Stimulated activated CD4-positive, alpha-beta T cell treated with anti-CD3 and anti-CD28 coated beads, Interleukin-1b, Interleukin-23, amount 100 ng/mL, for 24 hours (primary cell): ENCODE results near the gene EXOSC7.

ENCODE experiments used
- DNase-seq, 4 experiments: peaks; one replicate each; pipeline ENCODE4 v3.0.0-alpha.2; 2020; ENCODE audit warnings: low read depth in 4 of 4, low spot score in 1 of 4

The EXOSC7 gene

GRCh38 chr3:45021524-45022297 is 45.7 kb downstream of the EXOSC7 start:
- DNase-seq, result no peak

DNA sequence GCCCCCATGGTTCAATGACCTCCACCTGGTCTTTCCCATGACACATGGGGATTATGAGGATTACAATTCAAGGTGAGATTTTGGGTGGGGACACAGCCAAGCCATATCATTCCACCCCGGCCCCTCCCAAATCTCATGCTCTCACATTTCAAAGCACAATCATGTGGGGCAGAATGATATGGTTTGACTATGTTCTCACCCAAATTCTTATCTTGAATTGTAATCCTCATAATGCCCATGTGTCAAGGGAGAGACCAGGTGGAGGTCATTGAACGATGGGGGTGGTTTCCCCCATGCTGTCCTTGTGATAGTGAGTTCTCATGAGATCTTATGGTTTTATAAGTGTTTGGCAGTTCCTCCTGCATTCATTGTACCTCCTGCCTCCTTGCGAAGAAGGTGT is 47.6 kb downstream of the EXOSC7 start:
- DNase-seq, result no peak

GRCh38 chr3:45024542-45025255 is 48.7 kb downstream of the EXOSC7 start:
- no peak for DNase-seq

- no peak for DNase-seq
These were observed 50.0 kb downstream of the EXOSC7 start, which contains the start of gene CLEC3B for GRCh38 chr3:45026038-45026437. TSS of gene CLEC3B (plus strand) at chr3:45026303. CDS start at chr3:45026363, 60 bp downstream.

DNA sequence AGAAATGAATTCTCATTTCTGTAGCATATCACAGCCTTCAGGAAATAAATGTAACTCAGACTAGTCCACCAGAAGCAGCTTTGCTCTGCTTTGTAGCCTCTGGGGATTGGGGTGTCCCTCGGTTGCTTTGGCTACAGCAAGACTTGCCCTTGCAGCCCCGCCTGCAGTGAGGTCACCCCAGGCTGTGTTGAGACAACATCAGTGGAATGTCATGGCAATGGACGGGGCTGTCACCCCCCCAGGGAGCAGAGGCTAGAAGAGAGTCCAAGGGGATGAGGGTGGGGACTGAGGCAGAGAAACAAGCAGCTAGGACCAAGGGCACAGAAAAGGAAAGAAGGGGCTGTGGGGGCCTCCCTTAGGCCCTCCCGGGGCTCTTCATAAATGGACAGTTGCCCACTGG is 50.9 kb downstream of the EXOSC7 start:
- DNase-seq, result no peak

GRCh38 chr3:45027441-45027840 is 51.4 kb downstream of the EXOSC7 start:
- no peak for DNase-seq

DNA sequence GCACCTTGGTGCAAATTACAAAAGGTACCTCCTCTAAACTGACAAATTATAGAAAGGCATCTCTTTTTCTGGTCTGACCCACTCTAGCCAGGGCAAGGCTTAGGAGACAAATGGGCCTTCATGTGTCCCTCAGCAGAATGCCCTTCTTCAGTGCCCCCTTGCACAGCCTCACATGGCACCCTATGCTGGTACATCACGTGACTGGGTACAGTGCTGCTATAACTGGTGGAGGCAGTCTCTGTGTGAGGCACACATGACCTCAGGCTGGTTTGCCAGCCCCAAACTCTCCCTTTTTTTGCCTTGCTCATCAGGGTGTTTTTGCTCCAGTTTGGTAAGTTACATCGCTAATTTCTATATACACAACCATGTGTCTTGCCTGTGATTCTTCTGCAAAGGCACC is 53.2 kb downstream of the EXOSC7 start:
- DNase-seq, result no peak

DNA sequence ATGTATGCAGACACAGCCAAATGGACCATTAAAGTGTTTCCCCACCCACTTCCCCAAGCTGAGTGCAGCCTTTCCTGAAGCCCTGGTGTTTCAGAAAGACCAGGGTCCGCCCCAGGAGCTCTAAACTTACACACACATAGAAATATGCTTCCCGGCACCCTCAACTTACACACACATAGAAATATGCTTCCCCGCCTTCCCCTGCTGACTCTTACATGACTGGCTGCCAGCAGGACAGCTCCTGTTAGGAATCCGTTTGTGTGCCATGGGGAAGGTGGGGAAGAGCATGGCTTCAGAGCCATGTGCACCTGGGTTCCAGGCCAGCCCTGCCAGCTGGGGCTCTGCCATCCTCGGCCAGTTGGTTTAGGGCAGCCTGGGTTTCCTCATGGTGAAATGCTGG is 53.6 kb downstream of the EXOSC7 start:
- no peak for DNase-seq

DNA sequence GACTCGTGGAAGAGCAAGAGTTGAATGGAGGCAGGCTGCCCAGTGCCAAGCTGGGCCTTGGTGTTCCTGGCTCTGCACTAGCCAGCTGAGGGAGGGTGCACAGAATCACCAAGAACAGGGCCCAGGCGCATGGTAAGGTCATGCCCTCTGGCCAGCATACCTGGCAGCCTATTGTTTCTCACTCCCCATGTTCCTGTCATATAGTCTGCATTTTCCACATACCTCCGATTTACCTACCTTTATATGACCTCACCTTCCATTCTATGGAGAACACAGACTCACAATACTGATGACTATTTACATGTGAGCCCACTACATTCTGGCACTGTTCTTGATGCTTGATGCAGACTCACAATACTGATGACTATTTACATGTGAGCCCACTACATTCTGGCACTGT is 55.5 kb downstream of the EXOSC7 start:
- no peak for DNase-seq

GRCh38 chr3:45032113-45032512 is 56.1 kb downstream of the EXOSC7 start:
- no peak for DNase-seq

DNA sequence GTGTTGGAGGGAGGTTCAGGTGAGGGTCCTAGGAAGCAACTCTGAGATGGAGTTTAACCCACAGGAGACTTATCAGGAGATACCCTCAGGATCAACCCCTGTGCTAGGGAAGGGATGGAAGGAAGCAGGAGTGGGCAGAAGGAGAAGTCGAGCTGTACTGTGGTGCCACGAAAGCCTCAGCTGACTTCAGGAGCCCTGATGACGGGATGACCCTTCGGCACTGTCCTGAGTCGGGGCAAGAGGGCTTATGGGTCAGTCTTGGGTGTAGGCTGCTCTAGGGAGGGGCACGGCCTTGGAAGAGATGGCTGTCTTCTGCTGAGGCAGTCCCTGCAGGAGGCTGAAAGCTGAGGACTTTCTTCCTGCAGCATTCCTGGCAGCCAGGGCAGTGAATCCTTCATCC is 57.7 kb downstream of the EXOSC7 start:
- DNase-seq, result no peak

GRCh38 chr3:45034612-45035252 is 58.7 kb downstream of the EXOSC7 start:
- DNase-seq, result no peak

- DNase-seq, result peak in 1 of 4 experiments; percentile 8
These were observed 59.6 kb downstream of the EXOSC7 start for GRCh38 chr3:45035441-45036301.

- DNase-seq, result peak; percentile 77 to 89 (median 82)
These were observed 61.8 kb downstream of the EXOSC7 start for GRCh38 chr3:45037720-45038455.

DNA sequence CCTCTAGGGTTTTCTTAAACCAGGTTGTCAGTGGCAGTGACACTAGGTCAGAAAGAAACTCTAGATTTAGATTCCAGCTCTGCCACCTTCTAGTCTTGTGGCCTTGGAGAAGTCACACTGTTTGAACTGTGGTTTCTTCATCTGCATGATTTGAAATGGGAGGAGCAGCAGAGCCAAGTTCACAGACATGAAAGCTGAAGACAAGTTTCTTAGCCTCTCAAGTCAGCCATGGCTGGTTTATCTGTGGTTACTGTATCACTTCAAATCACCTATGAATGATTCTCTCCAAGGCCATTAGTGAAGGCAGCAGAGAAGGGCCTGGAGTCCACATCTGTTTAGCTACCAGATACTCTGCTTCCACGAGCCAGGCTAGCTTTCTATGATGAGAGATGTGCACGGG is 65.6 kb downstream of the EXOSC7 start:
- DNase-seq, result no peak

GRCh38 chr3:45042162-45042561 is 66.1 kb downstream of the EXOSC7 start:
- no peak for DNase-seq

DNA sequence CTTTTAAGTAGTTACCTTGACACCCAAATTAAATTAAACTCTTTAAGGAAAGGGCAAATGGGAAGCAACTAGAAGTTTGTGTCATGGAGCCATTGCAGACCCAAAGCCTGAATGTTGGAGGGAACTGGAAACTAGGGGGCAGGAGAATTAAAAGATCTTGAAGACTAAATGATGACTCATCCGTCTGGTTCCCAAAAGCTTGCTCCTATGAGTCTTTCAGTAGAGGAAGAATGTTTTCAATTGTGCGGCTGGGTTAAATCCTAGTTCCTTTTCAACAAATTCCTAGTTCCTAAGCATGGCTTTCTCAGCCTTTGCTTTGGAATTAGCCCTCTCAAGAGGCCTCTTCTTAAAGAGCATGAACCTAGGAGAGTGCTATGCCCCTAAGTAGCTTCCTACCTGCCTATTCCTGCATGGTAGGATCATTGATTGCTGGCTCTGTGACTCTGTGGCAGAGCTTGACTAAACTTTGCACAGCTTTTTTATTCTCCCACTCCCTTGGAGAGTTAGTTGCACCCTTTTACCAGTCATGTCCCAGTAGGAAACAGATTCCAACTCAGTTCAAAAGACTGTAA is 67.8 kb downstream of the EXOSC7 start:
- DNase-seq, result no peak

GRCh38 chr3:45048244-45048643 is 72.2 kb downstream of the EXOSC7 start:
- no peak for DNase-seq

DNA sequence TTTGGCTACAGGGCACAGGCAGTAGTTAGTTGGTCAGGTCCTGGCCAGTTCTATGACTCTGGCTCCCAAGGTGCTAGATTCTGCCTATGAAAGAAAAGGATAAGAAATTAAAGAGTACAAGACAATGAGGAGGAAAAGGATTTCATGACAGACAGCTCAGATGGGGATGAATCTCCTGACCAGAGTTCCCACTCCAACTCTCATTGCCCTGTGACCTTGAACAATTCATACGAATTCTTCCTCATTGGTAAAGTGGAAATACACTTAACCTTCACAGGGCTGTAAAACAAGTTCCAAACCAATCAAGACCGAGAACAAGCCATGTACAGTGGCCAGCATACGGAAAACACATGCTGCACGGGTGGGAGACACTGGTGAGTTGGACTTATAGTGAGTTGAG is 73.8 kb downstream of the EXOSC7 start:
- DNase-seq, result no peak

DNA sequence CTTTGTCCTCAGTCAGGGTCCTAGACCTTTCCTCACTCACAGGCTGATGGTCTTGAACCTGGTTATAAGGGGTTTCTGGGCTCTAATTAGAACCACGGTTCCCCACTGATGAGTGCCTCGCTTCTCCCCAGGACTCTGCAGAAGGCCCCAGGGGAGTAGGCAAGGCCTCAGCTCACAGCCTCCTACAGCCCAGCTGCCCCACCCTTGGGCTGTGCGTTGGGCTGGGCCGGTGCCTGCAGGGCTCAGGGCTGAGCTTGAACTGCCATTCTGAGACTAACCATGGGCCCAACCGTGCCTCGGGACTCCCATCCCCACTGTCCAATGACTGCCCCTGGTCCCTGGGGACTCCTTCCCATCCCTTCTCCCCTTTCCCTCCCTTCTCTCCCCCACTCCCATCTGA is 75.6 kb downstream of the EXOSC7 start:
- no peak for DNase-seq
